GM19372 (cell line): ENCODE measurements around the gene TTC33.

Experiments
- ATAC-seq: cut with Tn5 transposase; IDR thresholded peaks from one replicate; pipeline ENCODE4 v1.9.1; 2021; ENCODE audit warnings: mild to moderate bottlenecking, low read depth, moderate library complexity; ENCODE audit not compliant: unreplicated experiment

Gene TTC33

GRCh38 chr5:40780858-40781257, 25.1 kb upstream of the TTC33 start:
- no peak for ATAC-seq

- ATAC-seq: no peak
Observed at GRCh38 chr5:40780199-40780598, 24.4 kb upstream of the TTC33 start.

- no peak for ATAC-seq
Observed at GRCh38 chr5:40779561-40779960, 23.8 kb upstream of the TTC33 start.

GRCh38 chr5:40778133-40778532, 22.4 kb upstream of the TTC33 start:
- no peak for ATAC-seq

GRCh38 chr5:40776658-40776977, 20.9 kb upstream of the TTC33 start:
- no peak for ATAC-seq

- no peak for ATAC-seq
Observed at GRCh38 chr5:40775846-40776657, 20.3 kb upstream of the TTC33 start.

GRCh38 chr5:40775085-40775845, 19.5 kb upstream of the TTC33 start:
- ATAC-seq: no peak

- no peak for ATAC-seq
Observed at GRCh38 chr5:40774623-40775022, 18.9 kb upstream of the TTC33 start.

- ATAC-seq: no peak
Observed at GRCh38 chr5:40770764-40771163, 15.0 kb upstream of the TTC33 start.

- ATAC-seq: no peak
Observed at GRCh38 chr5:40762705-40763104, 6.9 kb upstream of the TTC33 start.

- no peak for ATAC-seq
Observed at GRCh38 chr5:40757400-40757799, 1.6 kb upstream of the TTC33 start.

GRCh38 chr5:40755093-40755406, 711 bp downstream of the TTC33 start:
- peak; percentile 72 for ATAC-seq

- ATAC-seq: peak; percentile 8
Observed at GRCh38 chr5:40754381-40755092, 1.2 kb downstream of the TTC33 start.

- ATAC-seq: no peak
Observed at GRCh38 chr5:40746703-40747102, 9.1 kb downstream of the TTC33 start.

- ATAC-seq: no peak
Observed at GRCh38 chr5:40743771-40744170, 12.0 kb downstream of the TTC33 start.

GRCh38 chr5:40738502-40738901, 17.3 kb downstream of the TTC33 start:
- ATAC-seq: no peak

GRCh38 chr5:40736103-40736875, 19.5 kb downstream of the TTC33 start:
- peak; percentile 76 for ATAC-seq

- ATAC-seq: no peak
Observed at GRCh38 chr5:40735609-40736008, 20.2 kb downstream of the TTC33 start.

- no peak for ATAC-seq
Observed at GRCh38 chr5:40734986-40735385, 20.8 kb downstream of the TTC33 start.

GRCh38 chr5:40733879-40734563, 21.7 kb downstream of the TTC33 start:
- no peak for ATAC-seq
